NK-92 (cell line): ENCODE data around the gene GTPBP3.
"Not testable (repeated sequence)": the region's sequence is repeated elsewhere in the genome, so short reads cannot be mapped to it uniquely, and the experiment has no call there.

Experiments used
- DNase-seq: peaks from one replicate; lab custom pipeline; 2025; ENCODE audit not compliant: unreplicated experiment; lab: John Stamatoyannopoulos, UW

GTPBP3 gene

DNA sequence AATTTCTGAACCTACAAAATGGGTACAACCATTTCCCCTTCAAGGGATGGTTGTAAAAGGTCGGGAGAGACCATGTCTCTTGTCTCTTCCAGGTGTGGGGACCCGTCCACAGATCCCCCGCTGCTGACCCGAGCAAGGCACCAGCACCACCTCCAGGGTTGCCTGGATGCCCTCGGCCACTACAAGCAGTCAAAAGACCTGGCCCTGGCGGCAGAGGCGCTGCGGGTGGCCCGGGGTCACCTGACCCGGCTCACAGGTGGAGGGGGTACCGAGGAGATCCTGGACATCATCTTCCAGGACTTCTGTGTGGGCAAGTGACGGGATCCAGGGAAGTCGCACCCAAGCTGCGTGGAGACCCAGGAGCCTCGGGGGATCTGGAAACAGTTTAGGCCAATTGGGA, 4.0 kb downstream of the GTPBP3 start:
- no peak for DNase-seq

DNA sequence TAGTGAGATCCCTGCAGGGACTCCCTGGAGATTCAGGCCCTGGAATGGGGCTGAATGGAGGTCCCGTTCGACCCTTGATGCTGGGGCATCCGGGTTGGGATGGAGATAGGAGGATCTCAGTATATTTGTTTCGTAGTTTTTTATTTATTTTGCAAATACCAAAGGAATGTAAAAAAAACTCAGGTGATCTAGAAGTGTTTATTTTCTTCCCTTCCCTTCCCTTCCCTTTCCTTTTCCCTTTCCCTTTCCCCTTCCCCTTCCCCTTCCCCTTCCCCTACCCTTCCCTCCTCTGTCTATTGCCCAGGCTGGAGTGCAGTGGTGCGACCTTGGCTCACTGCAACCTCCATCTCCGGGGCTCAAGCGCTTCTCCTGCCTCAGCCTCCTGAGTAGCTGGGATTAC, 4.5 kb downstream of the GTPBP3 start:
- no peak for DNase-seq

DNA sequence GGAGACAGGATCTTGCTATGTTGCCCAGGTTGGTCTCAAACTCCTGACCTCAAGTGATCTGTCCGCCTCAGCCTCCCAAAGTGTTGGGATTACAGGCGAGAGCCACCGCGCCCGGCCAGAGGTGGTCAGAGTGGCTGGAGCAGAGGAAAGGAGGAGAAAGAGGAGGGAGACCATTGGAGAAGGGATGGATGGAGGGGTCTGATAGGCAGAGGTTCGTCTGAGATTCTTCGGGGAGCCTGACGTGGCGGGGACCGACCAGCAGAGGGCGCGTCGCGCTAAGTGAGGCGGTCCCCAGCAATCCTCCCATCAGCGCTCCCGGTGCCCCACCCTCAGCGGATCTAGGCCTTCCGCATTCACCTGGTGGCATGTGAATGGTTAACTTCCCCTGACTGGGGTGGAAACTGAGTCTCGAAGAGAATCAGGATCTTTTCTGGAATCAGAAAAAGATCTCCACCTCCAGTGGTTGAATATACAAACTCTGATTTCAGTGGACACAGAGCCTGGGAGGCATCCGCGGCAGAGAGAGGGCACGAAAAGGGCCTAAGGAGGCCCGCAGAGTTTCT, 8.8 kb downstream of the GTPBP3 start:
- no peak for DNase-seq

- DNase-seq, result no peak
Observed at GRCh38 chr19:17347361-17347760, 10.0 kb downstream of the GTPBP3 start.

GRCh38 chr19:17347877-17348276, 10.5 kb downstream of the GTPBP3 start:
- DNase-seq, result no peak

DNA sequence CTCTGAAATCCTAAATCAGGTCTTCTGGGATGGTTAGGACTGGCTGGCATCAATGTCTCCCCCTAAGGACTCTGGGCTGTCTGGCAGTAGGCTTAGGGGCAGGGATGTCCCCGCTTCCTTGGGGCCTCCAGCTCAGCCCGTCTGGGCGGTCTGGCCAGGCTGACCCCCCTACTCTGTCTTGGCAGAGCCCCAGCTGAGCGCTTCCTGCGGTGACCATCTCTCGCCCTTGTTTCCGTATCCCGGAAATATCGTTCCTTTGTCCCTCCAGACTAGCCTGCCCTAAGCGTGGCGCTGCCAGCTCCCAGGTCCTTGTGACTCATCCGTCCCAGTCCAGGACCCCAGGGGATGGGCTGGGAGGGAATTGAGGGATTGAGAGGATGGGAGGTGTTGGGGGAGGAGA, 11.3 kb downstream of the GTPBP3 start:
- no peak for DNase-seq

GRCh38 chr19:17351815-17352435, 14.6 kb downstream of the GTPBP3 start:
- DNase-seq, result no peak

- DNase-seq, result no peak
Observed at GRCh38 chr19:17352608-17353280, 15.4 kb downstream of the GTPBP3 start.

DNA sequence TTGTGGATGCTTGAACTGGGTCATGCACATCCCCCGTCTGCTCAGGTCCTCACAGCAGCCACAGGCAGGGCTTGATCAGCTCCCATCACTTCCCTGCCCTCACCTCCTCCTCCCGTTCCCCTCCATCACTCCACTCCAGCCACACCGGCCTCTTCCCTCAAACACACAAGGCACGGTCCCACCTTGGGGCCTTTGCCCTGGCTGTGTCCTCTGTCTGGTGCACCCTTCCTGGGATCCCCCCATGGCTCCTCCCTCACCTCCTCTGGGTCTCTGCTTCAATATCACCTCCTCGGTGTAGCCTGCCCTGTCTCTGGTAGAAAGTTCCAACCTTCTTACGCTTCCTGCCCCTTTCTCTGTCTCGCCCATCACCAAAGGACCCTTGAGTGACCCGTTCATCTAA, 16.0 kb downstream of the GTPBP3 start:
- DNase-seq, result no peak

DNA sequence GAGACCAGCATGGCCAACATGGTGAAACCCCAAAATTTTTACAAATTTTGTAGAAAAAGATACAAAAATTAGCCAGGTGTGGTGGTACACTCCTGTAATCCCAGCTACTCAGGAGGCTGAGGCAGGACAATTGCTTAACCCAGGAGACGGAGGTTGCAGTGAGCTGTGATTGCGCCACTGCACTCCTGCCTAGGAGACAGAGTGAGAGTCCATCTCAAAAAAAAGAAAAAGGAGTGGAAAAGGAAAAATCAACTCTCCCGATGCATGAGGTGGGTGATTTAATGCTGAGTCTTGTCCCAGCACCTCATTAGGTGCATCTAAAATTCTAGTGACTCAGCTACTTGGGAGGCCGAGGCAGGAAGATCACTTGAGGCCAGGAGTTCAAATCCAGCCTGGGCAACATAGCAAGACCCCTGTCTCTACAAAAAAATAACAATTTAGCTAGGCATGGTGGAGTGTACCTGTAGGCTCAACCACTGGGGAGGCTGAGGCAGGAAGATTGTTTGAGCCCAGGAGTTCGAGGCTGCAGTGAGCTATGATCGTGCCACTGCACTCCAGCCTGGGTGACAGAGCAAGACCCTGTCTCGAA, 19.8 kb downstream of the GTPBP3 start:
- no peak for DNase-seq

DNA sequence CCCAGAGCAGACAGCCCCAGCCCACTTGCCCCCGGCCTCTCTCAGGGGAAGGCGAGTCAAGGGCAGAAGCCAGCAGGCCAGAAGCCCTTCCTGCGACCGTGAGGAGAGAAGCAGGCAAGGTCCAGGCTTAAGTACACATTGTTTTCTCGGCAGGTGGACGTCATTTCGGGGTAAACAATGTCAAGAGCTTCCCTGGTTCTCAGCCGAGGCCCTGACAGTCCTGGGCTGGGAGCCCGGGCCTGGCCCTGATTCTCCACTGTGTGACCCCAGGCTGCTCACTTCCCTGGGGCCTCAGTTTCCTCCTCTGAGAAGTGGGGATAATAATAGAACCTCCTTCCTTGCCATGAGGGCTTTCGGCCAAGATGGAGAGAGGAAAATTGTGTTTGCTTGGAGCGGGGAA, 20.4 kb downstream of the GTPBP3 start:
- no peak for DNase-seq

- DNase-seq, result no peak
Observed at GRCh38 chr19:17358395-17358794, 21.0 kb downstream of the GTPBP3 start.

DNA sequence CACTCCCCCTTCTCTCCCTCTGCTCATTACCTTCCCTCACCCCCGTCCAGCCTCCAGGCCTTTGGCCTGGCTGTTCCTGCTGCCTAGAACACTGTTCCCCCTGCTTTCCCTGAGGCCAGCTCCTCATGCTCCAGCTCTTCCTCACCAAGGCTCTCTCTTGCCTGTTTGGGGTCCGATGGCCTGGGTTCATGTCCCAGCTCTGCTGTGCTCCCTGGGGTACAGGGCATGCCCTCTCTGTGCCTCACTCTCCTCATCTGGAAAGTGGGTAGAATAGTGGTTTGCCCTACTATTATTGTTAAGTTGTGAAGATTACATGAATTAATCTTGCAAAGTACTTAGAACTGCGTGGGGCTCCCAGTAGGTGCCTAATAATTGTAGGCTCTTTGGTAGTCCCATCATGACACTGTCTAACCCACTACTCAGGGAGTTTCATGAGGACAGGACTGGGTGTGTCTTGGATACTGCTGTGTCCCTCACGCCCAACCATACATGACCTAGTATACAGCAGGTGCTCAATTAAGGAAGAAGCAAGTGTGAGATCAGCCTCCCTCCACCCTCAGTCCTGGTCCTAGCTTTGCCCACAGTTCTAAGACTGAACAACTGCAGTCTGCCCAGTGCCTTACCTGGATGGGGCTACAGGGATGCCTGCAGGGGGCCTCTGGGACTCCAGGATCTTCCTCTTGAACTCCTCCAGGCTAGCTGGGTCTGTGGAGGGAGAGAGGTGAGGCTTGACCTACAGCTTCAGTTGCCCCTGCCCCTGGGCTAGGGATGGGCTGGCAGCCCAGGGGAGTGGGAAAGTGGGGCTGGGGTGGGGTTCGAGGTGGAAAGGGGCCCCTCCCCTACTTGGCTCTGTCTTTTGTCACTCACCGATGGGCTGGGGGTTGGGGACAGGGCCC, 22.8 kb downstream of the GTPBP3 start:
- no peak for DNase-seq

GRCh38 chr19:17363852-17364605, 26.7 kb downstream of the GTPBP3 start:
- DNase-seq, result not testable (repeated sequence)

GRCh38 chr19:17365361-17365760, 28.0 kb downstream of the GTPBP3 start:
- no peak for DNase-seq

- DNase-seq, result no peak
Observed at GRCh38 chr19:17370026-17370587, 32.8 kb downstream of the GTPBP3 start.

DNA sequence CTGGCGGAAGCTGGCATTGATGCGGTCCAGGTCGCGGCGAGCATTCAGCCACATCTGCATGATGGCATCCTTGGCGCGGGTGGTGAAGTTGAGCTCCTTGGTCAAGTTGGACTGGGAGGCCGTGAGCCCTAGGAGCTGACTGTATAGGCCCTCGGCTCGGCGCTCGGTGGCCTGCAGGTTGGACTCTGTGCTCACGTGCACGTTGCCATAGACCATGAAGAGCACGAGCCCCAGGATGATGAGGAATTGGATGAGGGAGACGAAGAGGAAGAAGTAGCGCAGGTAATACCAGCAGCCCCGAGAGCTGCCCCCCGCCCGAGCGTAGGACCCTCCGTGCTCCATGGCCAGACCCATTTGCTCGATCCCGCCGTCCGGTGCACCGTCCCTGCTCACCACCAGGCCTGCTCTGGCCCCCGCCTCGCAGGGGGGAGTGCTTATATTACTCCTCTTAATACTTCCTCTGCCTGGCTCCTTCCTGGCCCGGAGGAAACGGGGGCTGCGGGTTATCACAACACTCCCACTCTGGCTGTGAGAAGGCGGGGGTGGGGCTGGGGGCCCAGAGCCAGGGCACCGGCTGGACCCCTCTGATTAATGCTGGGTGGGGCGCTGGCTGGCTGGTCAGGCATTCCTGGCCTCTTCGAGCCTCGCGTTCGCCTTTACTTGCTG, 39.7 kb downstream of the GTPBP3 start, which contains the start of gene PLVAP:
Gene PLVAP (minus strand): TSS at position 408 of the 666 bp plus-strand sequence. CDS start 54 bp downstream, at position 354.
- no peak for DNase-seq

GRCh38 chr19:17378271-17378670, 40.9 kb downstream of the GTPBP3 start:
- DNase-seq, result no peak

DNA sequence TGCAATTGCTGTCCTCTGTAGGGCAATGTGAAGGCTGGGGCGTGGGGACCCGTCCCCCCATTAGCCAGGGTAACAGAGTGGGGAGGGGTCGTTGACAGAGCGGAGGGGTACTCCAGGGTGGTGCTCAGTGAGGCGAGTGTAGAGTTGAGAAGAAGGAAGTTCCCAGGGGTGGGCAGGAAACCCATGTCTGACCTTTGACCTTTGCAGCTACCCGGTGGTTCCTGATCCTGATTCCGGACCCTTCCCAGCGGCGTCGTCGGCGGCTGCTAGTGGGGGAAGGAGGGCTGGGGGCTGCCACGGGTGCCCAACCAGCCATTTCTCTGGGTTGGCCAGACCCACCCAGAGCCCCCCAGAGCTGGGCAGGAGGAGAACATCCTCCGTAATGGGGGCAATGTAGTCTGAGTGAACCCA, 41.9 kb downstream of the GTPBP3 start:
- DNase-seq, result no peak
